ENCODE measurements around the gene THBS1.

THBS1 gene

DNA sequence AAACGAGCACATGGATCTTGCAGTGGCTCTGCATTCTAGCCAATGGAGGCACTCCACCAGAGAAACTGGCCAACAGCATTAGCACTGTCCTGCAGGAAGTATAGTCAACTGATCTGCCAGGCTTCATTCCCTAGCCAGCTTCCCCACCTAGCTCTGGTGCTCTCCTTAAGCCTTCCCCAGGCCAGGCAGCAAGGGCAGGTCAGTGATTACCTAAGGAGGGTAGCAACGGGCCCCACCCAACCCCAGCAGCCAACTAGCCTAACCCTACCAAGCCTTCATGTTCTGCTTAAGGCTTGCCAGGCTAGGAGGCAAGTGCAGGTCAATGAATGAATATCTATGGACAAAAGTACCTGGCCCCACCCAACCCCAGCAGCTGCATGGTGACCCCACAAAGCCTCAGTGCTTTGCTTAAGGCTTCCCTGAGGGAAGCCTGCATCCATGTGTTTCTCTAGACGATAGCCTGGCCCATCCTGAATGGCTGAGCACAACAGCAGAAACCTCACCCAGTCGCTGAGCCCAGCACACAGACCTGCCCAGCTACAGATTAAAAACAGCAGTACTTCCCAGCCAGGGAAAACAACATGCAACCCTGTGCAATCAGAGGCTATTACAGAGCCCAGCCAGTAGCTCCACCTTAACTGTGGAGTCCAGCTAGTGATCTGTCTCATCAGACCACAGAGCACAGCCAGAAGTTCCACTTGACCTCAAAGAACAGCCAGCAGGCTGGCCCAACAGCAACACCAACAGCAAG lies 28.5 kb downstream of the THBS1 start:
- DNase-seq = no peak

DNA sequence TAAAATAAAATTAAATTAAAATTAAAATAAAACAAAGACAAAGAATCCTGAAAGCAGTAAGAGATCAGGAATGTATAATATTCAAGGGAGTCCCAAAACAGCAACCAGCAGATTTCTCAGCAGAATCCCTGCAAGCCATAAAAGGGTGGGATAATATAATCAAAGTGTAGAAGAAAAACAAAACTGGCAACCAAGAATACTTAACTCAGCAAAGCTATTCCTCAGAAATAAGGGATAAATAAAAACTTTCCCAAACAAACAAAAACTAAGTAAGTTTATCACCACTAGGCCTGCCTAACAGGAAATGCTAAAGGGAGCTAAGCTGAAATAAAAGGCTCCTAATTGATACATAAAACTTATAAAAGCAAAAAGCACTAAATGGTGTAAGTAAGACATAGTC lies 29.8 kb downstream of the THBS1 start:
- DNase-seq = no peak

DNA sequence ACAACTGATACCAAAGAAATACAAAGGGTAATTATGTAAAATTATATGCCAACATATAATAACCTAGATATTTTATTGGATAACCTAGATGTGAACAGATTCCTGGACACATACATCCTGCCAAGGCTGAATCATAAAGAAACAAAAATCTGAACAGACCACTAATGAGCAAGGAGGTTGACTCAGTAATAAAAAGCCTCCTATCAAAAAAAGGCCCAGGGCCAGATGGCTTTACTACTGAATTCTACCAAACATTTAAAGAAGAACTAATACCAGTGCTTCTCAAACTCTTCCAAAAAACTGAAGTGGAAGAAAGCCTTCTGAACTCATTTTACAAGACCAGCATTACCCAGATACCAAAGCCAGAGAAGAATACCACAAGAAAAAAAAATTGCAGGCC lies 32.4 kb downstream of the THBS1 start:
- no peak for DNase-seq

DNA sequence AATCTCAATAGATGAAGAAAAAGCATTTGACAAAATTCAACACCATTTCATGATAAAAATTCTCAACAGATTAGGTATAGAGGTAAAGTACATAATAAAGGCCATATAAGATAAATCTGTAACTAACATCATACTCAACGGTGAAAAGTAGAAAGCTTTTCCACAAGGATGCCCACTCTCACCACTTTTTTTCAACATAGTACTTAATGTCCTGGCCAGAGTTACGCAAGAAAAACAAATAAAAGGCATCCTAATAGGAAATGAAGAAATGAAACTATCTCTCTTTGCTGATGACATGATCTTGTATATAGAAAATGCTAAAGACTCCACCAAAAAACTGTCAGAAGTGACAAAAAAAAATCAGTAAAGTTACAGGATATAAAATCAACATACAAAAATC lies 33.0 kb downstream of the THBS1 start:
- DNase-seq = no peak

DNA sequence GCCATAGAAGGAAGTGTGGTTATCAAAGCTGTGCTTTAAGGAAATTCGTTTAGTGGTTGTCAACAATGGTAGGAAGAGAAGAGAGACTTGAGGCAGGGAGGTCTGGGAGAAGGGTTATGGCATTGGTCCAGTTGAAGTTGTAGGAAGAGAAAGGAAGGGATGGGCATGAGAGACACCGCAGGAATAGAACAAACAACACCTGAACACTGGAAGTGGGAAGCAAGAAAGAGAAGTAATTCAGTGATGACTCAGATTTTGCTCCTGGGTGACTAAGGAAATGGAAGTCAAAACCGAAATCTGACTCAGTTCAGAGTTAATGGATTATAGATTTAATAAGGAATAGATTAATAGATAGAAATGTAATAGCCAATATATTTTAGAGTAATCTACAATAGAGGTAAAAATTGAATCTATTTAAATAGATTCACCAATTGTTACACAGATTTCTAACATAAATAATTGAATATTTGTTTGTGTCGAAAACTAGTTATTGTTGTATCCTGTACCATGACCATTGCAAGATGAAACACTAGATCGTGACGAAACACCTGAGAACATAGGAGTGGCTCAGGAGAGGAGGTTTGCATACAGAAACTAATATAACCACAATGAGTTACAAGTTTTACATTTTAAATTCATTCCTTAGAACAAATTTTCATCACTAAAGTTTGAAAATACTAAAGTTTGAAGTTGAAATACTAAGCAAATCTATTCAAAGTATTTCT lies 36.0 kb downstream of the THBS1 start:
- no peak for DNase-seq

DNA sequence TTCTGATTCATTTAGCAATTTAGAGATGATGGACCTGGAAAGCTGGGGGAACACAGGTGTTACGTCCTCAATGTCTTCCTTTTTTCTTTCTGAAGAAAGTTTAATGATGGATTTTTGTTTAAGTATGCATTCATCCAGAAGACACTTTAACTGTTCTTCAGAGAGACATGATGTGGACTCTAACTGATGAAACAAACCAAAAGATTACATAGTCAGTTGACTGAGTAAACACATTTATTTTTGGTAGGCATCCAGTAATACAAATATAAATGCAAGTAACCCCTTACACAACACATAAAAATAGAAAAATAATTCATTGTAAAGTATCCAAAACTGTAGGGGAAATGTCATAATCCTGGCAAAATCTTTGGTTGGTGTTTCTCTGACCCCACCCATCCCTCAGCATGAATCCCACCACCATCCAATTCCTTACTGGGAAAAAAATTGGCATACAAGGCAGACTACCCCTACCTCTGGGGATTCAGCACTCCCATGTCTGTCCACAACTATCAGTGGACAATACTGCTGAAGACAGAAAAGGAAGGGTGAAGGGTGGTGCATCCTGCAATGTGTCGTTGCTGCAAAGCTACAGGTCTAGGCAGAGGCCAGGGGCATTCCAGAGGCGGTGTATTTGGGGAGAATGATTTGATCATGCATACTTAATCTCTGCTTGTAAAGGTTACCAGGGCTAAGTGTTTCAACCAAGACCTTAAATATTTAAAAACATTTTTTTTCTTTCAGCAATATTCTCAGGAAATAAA lies 37.4 kb downstream of the THBS1 start:
- no peak for DNase-seq

DNA sequence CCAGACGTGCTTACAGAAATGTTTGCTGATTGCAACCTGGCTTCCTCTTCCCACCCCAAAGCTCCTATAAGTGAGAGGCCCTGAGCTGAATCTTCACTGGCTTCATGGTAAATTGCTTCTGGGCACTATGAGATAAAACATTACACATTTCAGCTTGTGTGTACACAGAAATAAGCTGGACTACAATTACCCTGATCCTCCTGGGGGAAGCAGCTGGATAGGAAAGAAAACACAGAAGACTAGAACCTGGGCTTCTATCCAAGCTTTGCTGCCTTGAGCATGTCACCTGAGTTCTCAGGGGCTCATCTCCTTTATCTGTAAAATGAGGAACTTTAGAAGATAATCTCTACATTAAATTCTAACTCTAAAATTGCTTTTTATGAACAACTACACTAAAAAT lies 40.3 kb downstream of the THBS1 start:
- DNase-seq = no peak

DNA sequence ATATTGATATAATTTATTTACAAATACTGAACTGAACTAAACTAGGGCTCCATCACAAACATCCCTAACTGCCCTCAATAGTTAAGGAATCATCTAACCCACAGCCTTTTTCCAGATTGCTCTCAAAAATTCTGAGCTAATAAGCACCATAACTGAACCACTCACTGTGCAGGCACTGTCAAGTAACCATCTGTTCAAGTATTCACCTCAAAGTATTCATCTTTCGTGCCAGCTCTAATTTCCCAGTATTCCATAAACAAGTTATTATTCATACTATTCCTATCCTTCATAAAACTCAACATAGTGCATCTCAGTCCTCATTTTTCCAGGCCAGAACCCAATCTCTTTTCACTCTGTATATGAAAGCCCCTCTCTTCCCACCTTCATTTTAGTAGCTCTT lies 41.1 kb downstream of the THBS1 start:
- no peak for DNase-seq

DNA sequence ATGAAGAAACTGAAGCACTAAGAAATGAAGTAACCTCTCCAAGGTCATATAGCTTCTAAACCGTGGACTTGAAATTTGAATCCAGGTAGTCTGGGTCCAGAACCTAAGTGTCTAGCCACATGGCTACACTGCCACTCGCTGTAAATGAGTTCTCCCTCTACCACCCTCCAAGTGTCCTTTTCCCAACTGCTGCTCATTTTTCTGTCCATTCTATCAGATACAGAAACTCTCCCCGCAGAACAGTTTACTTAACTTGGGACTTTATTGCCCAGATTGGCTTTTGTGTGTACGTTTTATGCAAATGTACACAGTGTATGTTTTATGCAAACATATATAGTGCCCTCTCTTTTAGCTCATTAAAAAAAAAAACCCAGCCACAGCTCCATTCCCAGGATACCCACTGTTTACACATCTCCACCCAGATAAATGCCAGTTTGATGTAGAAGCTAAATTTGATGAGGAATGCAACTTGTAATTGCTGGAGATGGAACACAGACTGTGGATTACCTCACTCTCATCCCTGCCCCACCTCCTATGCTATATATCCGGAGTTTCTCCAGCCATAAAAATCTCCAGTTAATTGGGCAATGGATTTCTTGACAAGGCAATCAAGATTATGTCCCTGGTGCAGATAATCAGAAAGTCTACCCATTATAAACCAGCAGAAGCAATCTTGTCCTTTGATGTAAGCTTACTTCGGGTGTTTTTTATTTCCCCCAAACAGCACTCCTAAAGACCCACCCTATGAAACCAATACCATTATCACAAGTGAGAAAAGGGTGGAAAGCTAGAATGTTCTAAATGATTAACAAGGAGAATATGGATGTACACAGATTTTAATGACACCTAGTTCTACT lies 42.0 kb downstream of the THBS1 start:
- no peak for DNase-seq

DNA sequence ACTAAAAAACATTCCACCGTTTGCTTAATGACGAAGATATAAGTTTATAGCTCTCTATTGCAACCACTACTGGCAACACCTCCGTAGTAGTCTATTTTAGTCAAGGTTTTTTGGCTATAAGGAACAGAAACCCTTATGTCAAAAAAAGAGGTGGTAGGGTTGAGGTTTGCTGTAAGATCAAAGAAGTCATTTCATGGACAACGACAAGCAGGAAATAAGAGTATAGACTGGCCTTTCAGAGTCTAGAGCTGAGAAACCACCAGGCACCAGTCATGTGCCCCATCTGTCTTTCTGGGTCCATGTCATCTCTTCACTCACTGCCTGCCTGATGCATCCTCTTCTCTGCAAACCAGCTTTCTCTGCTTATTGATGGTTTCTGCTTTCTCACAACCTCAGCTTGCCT lies 42.7 kb downstream of the THBS1 start:
- peak; percentile 50 to 77 for DNase-seq

DNA sequence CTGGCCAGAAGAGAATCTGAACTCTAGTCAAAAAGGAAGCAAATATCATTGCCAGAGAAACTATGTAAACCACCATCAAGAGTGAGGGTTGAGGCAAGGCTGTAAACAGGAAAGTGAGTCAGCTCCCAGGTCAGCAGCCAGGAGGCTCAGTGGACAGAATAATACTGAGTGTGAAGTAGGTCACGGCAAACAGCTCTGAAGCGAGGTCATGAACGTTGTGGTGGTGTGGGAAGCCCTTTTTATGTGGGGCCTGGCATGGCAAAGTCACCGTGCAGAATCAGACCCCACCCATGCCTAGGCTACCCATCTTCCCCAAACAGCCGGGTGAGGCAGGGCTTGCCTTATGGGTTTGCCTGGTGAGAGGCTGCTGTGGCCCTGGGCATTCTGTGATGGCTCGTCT lies 43.9 kb downstream of the THBS1 start:
- DNase-seq = peak; percentile 74 to 85

DNA sequence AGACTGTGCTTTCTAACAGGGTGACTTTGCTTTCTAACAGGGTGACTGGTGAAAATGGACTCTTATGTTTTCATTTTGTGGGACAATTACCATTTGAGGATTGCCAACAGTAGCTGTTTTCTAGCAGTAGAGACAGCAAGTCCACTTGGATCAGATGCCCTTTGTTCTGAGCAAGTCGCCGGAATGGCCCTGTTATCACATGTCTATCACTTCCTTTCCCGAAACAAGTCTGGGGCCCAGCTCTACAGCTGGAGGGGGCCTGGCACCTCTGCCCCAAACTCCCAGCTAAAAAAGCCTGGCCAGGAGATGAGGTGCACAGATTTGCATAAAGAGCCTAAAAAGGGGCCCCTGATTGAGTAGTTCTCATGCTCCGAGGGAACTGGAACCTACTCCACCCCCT lies 44.6 kb downstream of the THBS1 start:
- peak in 1 of 2 donors; percentile 30 for DNase-seq

DNA sequence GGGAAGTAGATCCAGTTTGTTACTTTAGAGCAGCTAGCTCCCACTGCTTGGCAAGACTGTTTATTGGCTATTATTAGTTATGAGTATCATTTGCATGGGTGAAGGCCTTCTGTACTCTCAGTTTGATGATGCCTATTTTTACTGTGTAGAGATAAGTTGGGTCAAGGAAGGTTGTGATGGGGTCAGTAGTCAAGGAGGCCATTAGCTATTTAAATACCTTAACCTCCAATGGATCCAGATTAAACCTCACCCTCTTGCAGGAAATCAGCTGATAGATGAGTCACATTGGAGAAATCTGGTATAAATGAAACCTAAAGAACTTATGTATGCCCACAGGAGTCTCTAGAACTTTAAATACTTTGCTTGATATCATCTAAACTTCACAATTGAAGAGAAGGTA lies 45.0 kb downstream of the THBS1 start:
- peak in 1 of 2 donors; percentile 67 for DNase-seq

DNA sequence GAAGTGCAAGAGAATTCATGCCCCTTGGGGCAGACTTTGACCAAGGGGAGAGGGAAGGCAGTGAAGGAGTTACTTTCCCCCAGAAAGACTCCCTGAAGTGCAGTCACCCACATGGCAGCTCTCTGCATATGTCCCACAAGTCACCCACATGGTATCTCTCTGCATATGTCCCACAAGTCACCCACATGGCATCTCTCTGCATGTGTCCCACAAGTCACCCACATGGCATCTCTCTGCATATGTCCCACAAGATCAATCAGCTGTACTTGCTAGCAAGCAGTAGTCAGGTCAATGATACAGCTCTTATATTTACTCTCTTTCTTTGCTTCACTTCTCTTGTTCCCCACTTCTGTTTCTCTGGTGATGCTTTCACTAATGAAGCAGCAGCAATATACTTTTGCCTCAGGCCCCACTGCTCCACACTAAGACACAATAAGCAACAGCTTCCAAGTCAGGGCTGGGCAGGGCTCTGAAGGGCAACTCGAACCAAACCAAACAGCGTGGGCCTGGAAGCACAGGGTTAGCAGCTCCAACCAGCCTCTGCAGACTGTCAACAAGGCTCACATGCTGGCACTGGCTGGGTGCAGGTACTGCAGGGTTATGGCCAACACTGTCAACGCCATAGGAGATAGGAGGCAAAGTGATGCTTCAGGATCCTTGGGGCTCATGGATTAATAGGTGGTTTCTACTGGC lies 46.7 kb downstream of the THBS1 start:
- no peak for DNase-seq

DNA sequence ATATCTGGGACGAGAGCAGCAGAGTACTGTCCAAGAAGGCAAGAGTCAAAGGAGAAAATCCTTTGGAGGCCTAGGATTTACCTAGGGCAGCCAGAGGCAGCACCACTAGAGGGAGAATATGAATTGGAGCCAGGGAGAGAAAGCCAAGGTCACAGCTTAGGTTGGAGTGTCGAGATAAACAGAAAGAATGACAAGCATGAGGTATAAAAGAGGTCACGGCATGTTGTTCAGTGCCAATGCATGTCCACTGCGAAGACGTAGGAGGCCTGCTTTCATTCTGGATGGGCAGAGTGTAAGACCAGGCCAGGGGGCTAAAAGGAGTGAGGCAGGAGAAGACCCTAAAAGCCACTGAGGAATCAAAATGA lies 47.2 kb downstream of the THBS1 start:
- DNase-seq = no peak

DNA sequence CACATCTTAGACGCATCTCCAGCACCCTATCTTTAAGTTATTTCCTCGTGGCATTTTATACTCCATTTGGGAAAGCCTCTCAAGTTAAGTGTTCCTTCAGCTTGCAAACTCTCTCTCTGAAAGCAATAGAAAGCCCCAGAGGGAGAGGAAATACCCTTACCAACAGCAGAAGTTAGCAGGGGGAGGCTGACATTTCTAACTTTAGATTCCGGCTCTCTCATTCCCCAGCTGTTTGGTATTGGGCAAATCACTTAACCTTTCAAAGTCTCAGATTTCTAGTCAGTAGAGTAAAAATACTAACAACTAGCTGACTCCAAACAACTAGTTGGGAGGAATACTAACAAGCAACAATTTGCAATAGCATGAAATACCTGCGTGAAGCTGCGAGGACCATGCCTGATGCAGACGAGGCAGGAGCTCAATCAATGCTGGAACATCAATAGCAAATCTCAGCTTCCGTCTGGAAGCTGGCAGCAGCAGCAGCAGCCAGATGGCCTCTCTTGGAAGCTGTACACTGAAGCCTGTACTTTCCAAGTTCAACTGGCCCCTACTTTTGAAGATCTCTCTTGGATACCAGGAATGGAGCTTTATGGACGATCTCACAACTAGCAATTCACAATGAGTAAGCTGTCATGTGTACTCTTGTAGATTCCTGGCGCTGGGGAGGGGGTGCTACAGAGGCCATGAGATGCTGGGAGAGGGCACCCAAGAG lies 47.8 kb downstream of the THBS1 start:
- no peak for DNase-seq

DNA sequence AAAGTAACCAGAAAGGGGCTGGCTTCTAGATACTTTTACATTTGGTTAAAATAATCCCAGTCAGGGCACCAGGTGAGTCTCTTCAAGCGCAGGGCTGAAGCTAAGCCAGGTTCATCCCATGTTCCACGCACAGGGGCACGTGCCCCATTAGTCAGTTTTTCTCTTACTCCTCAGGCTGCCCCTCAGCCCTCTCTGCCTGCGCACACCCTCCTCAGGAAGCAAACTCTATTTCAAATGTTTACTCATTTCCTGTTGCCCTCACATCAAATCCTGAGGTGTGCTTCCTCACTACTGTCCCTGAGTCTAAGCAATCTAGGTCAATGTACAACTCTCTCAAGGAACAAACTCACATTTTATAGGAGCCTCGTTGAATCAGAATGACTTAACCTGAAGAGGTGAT lies 48.5 kb downstream of the THBS1 start:
- DNase-seq = peak; percentile 39 to 73

DNA sequence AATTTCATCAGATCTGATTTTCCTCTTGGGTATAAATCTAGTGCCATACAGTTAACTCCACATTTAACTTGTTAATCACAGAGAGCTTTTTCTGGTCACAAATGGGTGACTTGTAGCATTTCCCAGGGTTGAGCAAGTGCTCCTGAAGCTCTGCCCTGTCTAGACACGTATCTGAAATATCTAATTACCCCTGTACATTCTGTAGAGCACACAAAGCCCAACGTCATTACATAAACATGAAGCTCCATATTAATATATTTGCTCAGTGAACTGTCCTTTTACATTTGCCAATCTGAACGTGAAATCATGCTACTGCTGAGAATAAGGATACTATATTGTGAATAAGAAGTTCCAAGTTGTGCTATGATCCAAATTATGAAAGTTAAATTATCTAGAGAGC lies 49.0 kb downstream of the THBS1 start:
- DNase-seq = no peak

DNA sequence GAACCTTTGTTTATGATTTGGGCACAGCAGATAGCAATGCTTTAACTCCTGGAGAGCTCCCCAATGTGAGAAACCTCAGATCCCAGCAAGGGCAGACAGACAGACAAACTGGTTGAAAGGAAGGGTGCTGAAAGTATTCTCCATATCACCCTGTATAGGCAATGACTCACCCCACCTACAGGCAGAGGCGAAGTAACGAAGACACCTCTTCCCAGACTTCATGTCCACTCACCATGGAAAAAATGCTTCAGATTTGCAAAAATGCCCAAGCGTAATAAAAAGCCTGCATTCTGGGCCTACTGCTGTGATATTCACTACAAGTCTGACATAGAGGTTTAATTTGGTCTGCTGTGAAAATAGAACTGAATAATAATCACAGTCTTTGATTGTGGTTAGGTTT lies 50.5 kb downstream of the THBS1 start:
- DNase-seq = no peak

DNA sequence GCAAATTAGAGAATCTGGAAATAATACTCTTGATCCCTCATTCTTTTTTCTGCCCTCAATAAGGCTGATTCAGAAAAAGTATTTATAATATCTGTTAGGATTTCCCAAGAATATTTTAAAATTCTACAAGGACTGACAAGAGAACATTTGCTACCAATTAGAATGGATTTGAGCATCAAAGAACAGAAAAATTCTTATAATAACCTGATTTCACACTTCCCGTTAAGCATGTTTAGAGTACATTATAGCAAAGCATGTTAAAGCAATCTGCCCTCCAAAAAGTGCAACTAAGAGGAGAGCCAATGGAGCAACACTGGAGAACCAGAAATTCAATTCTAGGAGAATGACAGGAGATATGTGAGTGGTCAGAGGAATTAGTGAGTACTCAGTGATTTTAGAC lies 57.2 kb downstream of the THBS1 start:
- no peak for DNase-seq

DNA sequence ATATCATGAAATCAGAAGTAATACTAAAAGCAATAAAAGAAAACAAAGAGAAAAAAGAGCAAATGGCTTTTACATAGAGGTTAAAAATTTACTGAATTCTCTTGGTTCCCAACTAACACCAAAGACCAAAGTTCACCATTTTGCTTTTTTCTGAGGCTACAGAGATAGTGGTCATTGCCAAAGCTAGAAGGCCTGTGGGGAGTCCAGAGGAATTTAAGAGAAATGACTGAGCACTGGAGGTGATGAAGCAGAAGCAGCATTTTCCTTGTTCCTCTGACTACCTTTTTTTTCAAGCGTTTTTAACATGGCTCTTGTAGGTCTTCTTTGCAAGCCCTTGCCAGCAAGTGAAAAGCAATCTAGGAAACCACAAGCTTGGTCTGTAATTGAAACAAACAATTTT lies 58.2 kb downstream of the THBS1 start:
- no peak for DNase-seq

DNA sequence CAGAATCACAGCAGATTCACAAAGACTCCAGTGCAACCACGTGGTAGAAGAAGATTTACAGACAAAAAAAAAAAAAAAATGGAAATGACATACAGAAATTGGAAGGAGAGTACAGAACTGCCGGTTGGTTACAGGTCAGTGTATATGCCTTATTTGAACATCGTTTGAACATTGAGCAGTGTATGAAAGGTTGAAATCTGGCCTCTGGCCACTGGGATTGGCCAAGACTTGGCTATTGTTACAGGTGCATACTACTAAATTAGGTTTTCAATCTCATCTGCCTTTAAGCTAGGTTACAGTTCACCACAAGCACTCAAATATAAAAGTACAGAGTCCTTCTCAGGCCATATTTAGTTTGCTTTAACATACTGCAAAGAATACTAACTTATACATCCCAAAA lies 59.8 kb downstream of the THBS1 start:
- DNase-seq = no peak
